Measurements from ENCODE around the gene NCK2.

GRCh38 chr2:105779394-105779793 is 34.7 kb downstream of the NCK2 start:
- TF ChIP-seq CTCF (IDR thresholded peaks at IDR 0.05) (no peak), POLR2A (IDR thresholded peaks at IDR 0.05) (no peak)
